HEK293 (cell line): ENCODE measurements around the gene KRT76.

Experiments
- CTCF ChIP-seq: fragments of 450-650 bp; formaldehyde crosslinking; IDR thresholded peaks from 2 replicates; pipeline ENCODE4 v1.5.1; 2016; ENCODE audit warnings: missing biosample characterization, missing genetic modification characterization
- YY1 ChIP-seq: fragments of 450-650 bp; formaldehyde crosslinking; IDR thresholded peaks from 2 replicates; pipeline ENCODE4 v1.5.1; 2018; ENCODE audit warnings: missing biosample characterization, missing genetic modification characterization
- ZEB2 ChIP-seq: fragments of 450-650 bp; formaldehyde crosslinking; IDR thresholded peaks from 2 replicates; pipeline ENCODE4 v1.5.1; 2016; ENCODE audit warnings: missing biosample characterization, missing genetic modification characterization
- ZNF561 ChIP-seq: fragments of 450-650 bp; IDR thresholded peaks from 2 replicates; pipeline ENCODE4 v1.5.1; 2018; ENCODE audit warnings: missing biosample characterization, missing genetic modification characterization, borderline replicate concordance
- ZSCAN30 ChIP-seq: fragments of 450-650 bp; IDR thresholded peaks from 2 replicates; pipeline ENCODE4 v1.5.1; 2018; ENCODE audit warnings: missing biosample characterization, mild to moderate bottlenecking, missing genetic modification characterization, moderate library complexity

GRCh38 chr12:52799505-52800211 is 22.5 kb upstream of the KRT76 start:
- TF ChIP-seq CTCF (tag by site-specific recombination) (no peak), ZSCAN30 (tag by site-specific recombination) (no peak), ZNF561 (tag by site-specific recombination) (no peak), YY1 (no peak), ZEB2 (tag by site-specific recombination) (no peak)
